DMS153 treated with DMSO at 0.1 percent for 48 hours (cell line): ENCODE results near the gene C16orf89.
A peak's percentile ranks its signal among the peaks of the same experiment; 100 is the strongest.
"Not testable (repeated sequence)": the region's sequence is repeated elsewhere in the genome, so short reads cannot be mapped to it uniquely, and the experiment has no call there.

Source experiments
- DNase-seq: peaks from one replicate; lab custom pipeline; 2025; ENCODE audit not compliant: unreplicated experiment; lab: John Stamatoyannopoulos, UW

C16orf89 gene

DNA sequence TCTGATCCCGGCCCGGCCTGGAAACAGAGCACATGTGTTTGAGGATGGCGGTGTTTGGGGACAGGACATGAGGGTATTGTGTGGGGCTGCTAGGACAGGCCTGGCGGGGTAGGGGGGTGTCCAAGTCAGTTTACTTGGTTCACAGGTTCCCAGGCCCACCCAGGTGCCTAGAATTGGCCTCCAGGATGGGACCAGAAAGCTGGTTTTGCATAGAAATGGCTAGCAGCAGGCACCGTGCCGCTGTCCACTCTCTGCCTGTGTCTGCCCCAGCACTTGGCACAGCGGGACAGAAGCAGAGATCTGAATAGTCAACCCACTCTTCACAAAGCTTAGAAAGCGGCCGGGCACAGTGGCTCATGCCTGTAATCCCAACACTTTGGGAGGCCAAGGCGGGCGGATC lies 20.0 kb upstream of the C16orf89 start:
- not testable (repeated sequence) for DNase-seq

DNA sequence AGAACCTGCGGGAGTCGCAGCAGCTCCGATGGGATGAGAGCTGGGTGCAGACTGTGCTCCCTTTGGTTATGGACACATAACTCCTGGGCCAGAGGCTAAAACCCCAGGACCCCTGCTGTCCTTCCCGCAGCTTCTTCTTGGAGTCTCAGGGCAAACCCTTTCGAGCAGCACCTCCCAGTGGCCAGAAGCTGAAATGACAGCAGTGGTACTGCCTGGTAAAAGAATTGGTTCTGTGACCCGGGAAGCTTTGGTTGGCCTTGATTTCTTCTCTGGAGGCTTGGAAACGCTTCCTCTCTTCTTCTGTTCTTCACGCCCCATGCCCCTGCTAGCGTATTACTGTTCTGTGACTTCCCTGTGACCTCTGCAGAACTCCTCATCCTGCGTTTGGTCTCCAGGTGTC lies 19.0 kb upstream of the C16orf89 start:
- DNase-seq = not testable (repeated sequence)

DNA sequence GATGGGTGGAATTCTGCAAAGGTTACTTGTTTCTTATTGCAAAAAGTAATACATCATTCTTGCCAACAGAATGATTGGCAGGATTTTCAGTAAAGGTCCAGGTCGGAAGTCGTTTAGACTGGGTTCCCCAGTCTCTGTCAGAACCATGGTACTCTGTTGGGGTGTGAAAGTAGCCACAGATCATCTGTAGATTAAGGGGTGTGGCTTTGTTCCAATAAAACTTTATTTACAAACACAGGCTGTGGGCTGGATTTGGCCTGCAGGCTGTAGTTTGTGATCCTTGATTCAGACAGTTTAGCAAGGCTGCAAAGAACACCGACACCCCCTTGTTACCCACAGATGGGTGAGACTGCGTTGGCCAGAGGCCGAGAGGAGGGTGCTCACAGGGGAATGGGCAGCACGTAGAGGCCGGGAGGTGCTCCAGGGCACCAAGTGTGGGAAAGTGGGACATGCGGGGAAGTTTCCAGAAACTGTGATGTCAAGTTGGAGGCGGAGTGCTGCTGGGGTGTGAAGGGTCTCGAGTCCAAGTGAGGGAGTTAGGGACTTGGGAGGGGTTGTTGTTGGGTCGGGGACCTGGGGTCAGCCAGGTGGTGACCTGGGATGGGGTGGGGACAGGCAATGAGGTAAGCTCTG lies 18.5 kb upstream of the C16orf89 start:
- not testable (repeated sequence) for DNase-seq

DNA sequence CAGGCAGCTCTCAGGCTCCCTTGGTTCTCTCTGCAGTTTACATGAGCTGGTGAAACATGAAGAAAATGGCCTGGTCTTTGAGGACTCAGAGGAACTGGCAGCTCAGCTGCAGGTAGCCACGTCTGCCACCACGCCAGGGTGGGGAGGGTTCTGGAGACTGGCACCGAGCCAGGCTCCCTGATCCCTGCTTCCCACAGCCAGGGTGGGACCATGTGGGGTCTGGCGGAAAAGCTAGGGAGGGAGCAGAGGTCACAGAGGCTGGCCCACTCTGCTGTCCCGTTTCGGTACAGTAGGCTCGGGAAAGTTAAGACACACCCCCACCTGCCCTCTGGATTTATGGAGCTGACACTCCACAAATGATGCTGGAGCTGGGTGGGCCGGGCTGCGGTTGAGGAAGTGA lies 17.9 kb upstream of the C16orf89 start:
- DNase-seq = not testable (repeated sequence)

DNA sequence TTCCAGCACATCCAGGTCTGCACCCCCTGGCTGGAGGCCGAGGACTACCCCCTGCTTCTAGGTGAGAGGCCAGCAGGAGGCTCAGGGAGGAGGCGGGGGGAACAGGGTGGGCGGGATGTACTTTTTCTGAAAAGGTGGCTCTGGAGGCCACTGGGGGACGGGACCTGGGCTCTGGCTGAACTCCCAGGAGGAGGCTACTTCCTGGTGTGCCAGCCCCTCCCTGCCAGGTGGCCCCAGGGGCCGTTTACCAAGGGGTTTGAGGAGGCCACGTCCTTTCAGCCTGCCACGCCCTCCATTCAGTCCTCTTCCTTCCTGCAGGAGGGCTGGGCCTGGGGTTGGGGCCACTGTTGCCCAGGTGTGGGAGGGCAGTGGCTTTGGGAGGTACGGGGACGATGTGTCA lies 15.2 kb upstream of the C16orf89 start:
- not testable (repeated sequence) for DNase-seq

DNA sequence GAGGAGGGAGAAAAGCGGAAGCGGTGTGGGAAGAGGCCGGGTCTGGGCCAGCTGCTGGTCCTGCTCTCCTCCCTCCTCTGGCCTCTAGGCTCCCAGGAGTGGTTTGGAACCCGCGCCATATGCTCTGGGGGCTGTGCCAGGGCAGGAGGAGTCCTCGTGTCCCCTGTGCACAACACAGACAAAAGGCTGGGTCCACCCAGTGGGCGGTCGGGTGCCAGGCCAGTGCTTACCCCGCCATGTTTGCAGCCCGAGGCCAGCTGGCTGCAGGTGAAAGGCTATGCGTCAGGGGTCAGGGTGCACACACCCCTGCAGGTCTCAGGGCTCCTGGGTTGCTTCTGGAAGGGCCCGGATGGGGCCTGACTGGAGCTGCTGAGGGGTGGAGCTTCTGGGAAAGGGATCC lies 14.7 kb upstream of the C16orf89 start:
- not testable (repeated sequence) for DNase-seq

DNA sequence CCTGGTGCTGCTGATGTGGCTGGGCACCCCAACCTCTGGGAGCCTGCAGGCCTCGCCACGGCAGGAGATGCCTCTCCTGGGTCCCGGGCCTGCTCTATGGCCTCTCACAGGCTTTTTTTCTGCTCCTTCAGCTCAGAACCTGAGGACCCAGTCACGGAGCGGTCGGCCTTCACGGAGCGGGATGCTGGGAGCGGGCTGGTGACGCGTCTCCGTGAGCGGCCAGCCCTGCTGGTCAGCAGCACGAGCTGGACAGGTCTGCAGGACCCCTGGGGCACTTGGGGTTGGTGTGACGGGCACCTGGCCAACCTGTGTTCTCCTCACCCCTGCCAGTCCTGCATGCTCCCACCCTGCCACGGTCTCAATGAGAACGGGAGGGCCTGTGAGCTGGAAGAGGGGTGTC lies 12.9 kb upstream of the C16orf89 start:
- DNase-seq = no peak

DNA sequence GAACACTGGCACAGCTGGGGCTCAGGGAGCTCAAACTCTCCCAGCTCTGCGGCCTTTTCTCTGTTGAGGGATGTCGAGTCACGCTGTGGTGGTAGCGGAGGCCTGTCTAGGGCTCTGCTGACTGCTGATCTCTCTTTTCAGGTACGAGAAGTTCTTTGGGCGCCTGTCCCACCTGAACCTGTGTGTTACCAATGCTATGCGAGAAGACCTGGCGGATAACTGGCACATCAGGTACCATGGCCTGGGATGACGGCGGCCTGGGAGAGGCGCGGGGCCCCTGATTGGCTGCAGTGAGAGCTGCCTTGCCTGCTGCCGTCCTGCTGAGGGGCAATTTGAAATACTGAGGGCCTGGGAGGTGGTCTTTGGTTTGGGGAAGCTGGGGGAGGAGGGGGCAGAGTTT lies 11.5 kb upstream of the C16orf89 start:
- DNase-seq = no peak

DNA sequence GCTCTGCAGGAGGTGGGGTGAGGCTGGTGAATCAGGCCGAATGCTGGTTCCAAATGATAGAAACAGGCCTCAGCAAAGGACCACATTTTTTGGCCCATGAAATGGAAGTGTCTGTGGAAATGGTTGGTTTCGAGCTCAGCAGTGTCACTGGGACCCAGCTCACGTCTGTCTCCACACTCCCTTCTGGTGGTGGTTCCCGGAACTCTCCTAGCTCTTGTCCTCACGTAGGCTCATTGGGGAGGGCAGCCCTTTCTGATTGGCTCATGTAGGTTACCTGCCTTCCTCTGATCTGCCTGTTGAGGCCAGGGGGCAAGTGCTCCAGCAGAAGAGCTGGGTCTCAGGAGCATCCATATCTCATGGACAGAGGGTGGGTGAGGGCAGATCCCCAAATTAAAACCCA lies 9.9 kb upstream of the C16orf89 start:
- no peak for DNase-seq

DNA sequence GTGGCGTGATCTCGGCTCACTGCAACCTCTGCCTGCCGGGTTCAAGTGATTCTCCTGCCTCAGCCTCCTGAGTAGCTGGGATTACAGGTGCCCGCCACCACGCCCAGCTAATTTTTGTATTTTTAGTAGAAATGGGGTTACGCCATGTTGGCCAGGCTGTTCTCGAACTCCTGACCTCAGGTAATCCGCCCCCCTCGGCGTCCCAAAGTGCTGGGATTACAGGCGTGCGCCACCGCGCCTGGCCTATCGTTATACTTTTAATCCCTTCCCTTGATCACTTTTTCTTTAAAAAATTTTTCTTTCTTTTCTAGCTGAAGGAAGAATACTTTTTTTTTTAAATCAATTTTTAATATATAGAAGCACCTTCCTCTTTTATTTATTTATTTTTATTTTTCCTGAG lies 8.0 kb upstream of the C16orf89 start:
- not testable (repeated sequence) for DNase-seq

DNA sequence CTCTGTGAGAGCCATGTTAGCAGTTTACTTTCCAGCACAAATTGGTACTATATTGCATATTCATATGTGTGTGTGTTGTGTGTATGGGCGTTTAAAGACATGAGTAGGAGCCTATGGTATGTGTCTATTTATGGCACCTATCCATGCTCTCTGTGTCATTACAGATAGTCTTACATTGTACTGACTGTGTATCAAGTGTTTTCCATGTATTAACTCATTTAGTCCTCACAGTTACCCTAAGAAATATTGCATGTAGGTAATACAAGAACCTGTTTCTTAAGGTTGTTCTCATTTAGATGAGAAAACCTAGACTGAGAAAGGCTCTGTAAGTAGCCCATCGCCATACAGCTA lies 7.5 kb upstream of the C16orf89 start:
- DNase-seq = no peak

DNA sequence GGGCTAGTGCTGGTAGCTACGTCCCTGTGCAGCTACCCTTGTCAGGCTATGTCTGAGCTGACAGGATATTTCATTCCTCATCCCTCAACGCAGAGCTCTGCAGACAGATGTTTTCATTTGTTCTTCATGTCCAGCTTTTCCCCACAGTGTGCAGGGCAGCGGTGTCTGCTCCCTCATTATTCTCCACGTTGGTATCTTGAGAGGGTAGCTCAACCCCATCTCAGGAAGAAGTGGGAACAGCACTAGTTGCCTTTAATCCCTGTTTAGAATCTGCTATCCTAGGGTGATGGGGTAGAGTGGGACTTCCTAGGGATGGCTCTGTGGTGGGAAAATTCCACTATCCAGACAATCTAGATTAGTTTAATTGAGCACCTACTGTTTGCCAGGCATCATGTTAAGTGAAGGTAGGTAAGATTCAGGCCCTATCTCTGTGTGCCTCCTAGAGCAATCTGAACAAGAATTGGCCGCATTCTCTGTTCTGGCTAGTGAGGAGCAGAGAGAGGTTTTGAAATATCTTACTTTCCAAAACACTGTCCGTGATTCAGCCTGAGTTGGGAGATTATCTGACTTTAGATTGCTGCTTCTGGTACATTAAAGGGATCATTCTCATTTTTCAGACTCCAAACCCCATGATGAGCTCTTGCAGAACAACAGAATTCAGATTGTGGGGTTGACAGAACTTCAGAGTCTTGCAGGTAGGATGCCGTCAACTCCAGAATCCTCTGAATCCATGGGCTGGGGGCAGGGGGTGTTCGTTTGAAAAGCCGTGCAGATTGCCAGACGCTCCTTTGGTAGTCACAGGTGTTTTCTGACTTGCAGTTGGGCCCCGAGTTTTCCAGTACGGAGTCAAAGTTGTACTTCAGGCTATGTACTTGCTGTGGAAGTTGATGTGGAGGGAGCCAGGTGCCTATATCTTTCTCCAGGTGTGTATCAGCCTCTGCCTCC lies 6.8 kb upstream of the C16orf89 start:
- DNase-seq = no peak

DNA sequence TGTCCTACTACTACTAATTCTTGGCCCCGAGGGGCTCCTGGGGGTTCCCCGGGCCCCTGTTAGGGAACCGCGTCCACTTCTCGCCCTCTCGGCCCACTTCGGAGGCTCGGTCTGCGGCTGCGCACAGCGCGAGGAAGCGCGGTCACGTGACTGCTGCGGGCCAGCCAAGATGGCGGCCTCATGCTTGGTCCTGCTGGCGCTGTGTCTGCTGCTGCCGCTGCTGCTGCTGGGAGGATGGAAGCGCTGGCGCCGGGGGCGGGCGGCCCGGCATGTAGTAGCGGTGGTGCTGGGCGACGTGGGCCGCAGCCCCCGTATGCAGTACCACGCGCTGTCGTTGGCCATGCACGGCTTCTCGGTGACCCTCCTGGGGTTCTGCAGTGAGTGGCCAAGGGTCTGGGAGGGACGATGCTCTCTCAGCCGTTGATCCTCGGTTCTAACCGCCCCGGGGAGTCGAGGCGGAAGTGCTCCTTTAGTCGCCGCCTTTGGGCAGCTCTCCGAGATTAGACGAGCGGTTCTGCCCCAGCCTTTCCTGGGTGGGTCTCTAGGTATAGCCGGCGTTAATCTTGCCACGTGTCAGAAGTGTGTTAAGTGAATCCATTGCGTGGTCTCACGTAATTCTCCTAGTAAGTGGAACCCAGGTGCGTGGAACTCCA lies 6.1 kb upstream of the C16orf89 start, which contains the start of gene ALG1:
Gene ALG1, plus strand, starts transcription at position 163 of the 653 bp plus-strand sequence. Its CDS starts 7 bp downstream, at position 170.
- DNase-seq = peak; percentile 55

DNA sequence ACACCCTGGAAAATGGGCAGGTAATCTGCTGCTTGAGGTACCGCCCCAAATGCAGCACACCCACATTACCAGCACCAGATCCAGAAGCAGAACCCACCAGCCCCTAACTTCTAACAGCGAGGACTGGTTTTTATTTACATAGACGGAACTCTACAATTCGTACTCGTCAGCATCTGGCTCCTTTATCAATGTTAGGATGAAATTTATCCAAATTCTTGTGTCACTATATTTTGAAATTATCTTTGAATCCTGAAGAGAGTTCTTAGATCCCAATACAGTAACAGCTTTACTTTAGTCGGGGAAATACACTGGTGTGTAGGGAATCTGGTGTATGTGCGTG lies 5.6 kb upstream of the C16orf89 start:
- DNase-seq = no peak

DNA sequence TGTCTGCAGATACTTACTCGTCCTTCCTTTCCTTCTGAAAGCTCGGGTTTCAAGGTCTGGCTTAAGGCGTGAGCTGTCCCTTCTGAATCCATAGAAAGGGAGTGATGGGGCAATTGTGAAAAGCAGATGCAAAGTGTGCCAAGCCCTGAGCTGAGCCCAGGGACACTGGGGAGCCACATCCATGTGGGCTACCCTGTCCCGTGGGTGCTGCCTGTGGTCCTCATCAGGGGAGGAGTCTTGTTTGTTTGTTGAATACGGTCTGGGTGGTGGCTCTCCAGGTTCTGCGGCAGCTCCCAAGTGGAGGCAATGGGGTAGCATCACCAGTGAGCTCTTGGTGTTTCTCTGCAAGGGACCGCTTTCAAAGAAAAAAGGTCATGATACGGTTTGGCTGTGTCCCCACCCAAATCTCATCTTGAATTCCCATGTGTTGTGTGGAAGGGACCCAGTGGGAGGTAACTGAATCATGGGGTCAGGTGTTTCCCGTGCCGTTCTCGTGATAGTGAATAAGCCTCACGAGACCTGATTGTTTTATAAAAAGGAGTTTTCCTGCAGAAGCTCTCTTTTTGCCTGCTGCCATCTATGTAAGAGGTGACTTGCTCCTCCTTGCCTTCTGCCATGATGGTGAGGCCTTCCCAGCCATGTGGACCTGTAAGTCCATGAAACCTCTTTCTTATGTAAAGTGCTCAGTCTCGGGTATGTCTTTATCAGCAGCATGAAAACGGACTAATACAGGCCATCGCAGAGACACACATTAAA lies 4.9 kb upstream of the C16orf89 start:
- no peak for DNase-seq

DNA sequence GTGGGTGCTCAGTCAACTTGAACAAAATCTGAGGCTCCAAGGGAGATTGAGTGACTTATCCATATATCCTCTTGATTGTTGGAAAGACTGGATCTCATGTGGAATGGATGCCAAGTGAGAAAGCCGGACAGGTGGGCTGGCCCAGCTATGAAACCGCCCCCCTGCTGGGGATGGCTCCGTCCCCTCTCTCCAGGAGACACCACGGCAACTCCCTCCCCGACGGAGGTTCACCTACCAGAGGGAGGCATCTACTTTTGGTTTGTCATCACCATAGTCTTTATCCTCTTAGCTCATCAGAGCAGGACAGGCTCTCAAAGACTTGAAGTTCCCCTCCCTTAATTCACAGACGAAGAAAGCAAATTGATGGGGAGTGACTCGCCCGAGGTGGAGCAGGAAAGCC lies 4.1 kb upstream of the C16orf89 start:
- DNase-seq = no peak

DNA sequence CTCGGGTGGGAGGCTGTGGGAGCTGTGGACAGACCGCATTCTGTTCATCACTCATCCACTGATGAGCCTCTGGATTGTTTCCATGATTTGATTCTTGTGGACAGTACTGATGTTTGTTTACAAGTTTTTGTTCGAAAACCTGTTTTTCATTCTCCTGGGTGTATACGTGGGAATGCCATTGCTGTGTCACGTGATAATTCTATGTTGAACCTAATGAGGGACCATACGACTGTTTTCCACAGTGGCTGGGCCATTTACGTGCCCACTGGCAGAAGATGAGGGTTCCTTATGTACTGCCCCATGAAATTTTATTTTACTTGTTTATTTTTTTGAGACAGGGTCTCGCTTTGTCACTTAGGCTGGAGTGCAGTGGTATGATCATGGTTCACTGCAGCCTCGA lies 3.3 kb upstream of the C16orf89 start:
- DNase-seq = no peak

DNA sequence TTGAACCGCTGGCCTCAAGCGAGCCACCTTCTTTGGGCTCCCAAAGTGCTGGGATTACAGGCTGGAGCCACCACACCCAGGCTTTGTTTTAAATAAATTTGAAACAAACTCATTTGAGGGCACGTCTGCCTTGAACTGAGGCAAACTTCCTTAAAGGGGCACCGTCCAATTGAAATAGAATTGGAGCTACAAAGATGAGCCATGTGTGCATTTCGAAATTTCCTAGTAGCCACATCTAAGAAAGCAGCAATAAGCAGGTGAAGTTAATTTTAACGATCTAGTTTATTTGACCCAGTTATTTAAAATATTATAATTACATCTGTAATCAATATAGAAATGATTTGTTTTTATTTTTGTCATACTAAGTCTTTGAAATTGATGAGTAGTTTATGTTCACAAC lies 755 bp upstream of the C16orf89 start:
- DNase-seq = no peak

DNA sequence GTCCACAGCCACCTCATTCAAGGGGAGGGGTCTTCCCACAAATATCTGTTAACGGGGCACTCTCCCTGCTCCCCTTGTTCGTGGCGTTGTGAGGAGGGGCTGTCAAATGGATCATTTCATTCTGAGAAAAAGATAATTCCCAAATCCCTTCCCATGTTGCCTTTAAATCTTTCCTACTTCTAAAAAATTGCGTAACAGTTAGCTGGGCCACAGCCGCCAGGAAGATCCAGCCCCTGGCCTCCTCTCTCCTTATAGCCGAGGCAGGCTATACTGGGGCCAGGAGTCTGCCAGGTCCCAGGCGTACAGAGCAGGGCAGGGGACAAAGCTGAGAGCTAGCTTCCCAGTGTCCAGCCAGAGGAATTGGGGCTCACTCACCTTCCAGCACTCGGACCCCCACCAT lies 430 bp downstream of the C16orf89 start:
- DNase-seq = no peak

DNA sequence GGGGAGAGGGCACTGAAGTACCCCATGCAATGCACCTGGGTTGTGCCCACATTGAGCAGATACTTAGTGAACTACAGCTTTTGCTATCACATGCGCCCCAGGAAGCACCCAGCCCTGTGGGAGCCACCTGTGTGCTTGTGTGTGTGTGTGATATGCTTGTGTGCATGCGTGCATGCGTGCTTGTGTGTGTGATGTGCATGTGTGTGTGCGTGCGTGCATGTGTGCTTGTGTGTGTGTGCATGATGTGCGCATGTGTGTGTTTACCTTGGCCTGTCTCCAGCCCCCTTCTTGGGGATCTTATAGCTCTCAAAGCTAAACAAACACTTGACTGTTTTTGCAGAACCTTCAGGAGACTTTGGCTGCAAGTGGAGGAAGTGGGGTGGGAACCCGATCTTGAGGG lies 841 bp downstream of the C16orf89 start:
- no peak for DNase-seq
